Inflammatory macrophage (primary cell): ENCODE data around the gene TEX14.
A peak's percentile ranks its signal among the peaks of the same experiment; 100 is the strongest.
"Not testable (repeated sequence)": the region's sequence is repeated elsewhere in the genome, so short reads cannot be mapped to it uniquely, and the experiment has no call there.

ENCODE experiments used
- DNase-seq, 2 donors: peaks; one replicate each; pipeline ENCODE4 v3.0.0-alpha.2; 2020 to 2022

TEX14 gene

GRCh38 chr17:58557981-58558380 is 133.9 kb downstream of the TEX14 start:
- no peak for DNase-seq

- DNase-seq: peak; percentile 56 to 66
Measured at GRCh38 chr17:58556833-58557250, 135.0 kb downstream of the TEX14 start.

GRCh38 chr17:58555109-58555508 is 136.7 kb downstream of the TEX14 start:
- DNase-seq: not testable (repeated sequence)

GRCh38 chr17:58541249-58541648 is 150.6 kb downstream of the TEX14 start:
- peak; percentile 35 to 46 for DNase-seq

GRCh38 chr17:58539698-58540097 is 152.1 kb downstream of the TEX14 start:
- DNase-seq: no peak

GRCh38 chr17:58538811-58539409 is 152.9 kb downstream of the TEX14 start:
- no peak for DNase-seq

- no peak for DNase-seq
Measured at GRCh38 chr17:58537266-58537665, 154.6 kb downstream of the TEX14 start.

- no peak for DNase-seq
Measured at GRCh38 chr17:58536542-58536941, 155.3 kb downstream of the TEX14 start.

- DNase-seq: no peak
Measured at GRCh38 chr17:58535431-58535830, 156.4 kb downstream of the TEX14 start.

GRCh38 chr17:58534901-58535421 is 156.9 kb downstream of the TEX14 start:
- peak; percentile 88 to 89 for DNase-seq

GRCh38 chr17:58534331-58534730 is 157.5 kb downstream of the TEX14 start:
- no peak for DNase-seq

- DNase-seq: no peak
Measured at GRCh38 chr17:58533616-58534188, 158.1 kb downstream of the TEX14 start.

GRCh38 chr17:58532555-58532951 is 159.3 kb downstream of the TEX14 start:
- DNase-seq: no peak

- DNase-seq: peak; percentile 32 to 49
Measured at GRCh38 chr17:58531661-58532554, 159.9 kb downstream of the TEX14 start.

- DNase-seq: no peak
Measured at GRCh38 chr17:58531122-58531521, 160.7 kb downstream of the TEX14 start.

- no peak for DNase-seq
Measured at GRCh38 chr17:58530655-58531054, 161.2 kb downstream of the TEX14 start.

- DNase-seq: no peak
Measured at GRCh38 chr17:58529275-58529674, 162.6 kb downstream of the TEX14 start.

- no peak for DNase-seq
Measured at GRCh38 chr17:58528443-58528842, 163.4 kb downstream of the TEX14 start.

- DNase-seq: no peak
Measured at GRCh38 chr17:58527949-58528348, 163.9 kb downstream of the TEX14 start.

- DNase-seq: peak; percentile 8 to 11
Measured at GRCh38 chr17:58527306-58527705, 164.5 kb downstream of the TEX14 start.

GRCh38 chr17:58525239-58525638 is 166.6 kb downstream of the TEX14 start:
- DNase-seq: no peak

GRCh38 chr17:58521680-58522079 is 170.2 kb downstream of the TEX14 start:
- DNase-seq: no peak

GRCh38 chr17:58520843-58521430 is 170.9 kb downstream of the TEX14 start:
- peak; percentile 33 to 42 for DNase-seq
